Kidney (tissue), 14 donors: ENCODE results near the gene DENND5B. TPM values are rescaled to one million over a fixed set of nuclear protein-coding genes. Genes with fewer than 3 reads are reported as not detected.
"Not testable (repeated sequence)": the region's sequence is repeated elsewhere in the genome, so short reads cannot be mapped to it uniquely, and the experiment has no call there.

ENCODE experiments used
- DNase-seq, 5 donors: peaks; one replicate each; pipeline ENCODE4 v3.0.0-alpha.2; 2013 to 2020
- FAIRE-seq: peaks from 2 replicates; lab custom pipeline; 2012; peaks lifted over from hg19 to GRCh38; lab: Jason Lieb, UNC
- H3K27ac ChIP-seq, 2 donors: one replicate each; pipeline ENCODE4 v1.7.0; 2013; ENCODE audit warnings: low read depth in 2 of 2, low read length in 2 of 2, inconsistent platforms in 1 of 2
- H3K27me3 ChIP-seq: one replicate; pipeline ENCODE4 v1.7.1; 2013; ENCODE audit warnings: low read length, inconsistent platforms; ENCODE audit not compliant: control insufficient read depth, insufficient read depth
- H3K36me3 ChIP-seq, 3 donors: one replicate each; pipeline versions ENCODE4 v1.7.0 to v1.7.1; 2013; ENCODE audit warnings: low read length in 3 of 3, control low read depth in 1 of 3, inconsistent platforms in 1 of 3; ENCODE audit not compliant: insufficient read depth in 3 of 3, control insufficient read depth in 2 of 3
- H3K4me1 ChIP-seq, 3 donors: one replicate each; pipeline versions ENCODE4 v1.7.0 to v1.7.1; 2013; ENCODE audit warnings: low read length in 3 of 3, inconsistent platforms in 1 of 3, low read depth in 1 of 3; ENCODE audit not compliant: control insufficient read depth in 2 of 3, insufficient read depth in 2 of 3
- H3K4me3 ChIP-seq, 3 donors: one replicate each; pipeline versions ENCODE4 v1.7.0 to v1.8.1; 2013; ENCODE audit warnings: low read length in 3 of 3, control low read depth in 1 of 3, inconsistent platforms in 1 of 3
- H3K9ac ChIP-seq, 3 donors: one replicate each; pipeline versions ENCODE4 v1.7.0 to v1.7.1; 2013; ENCODE audit warnings: low read length in 3 of 3, control low read depth in 1 of 3, inconsistent platforms in 1 of 3
- H3K9me3 ChIP-seq, 3 donors: one replicate each; pipeline versions ENCODE4 v1.7.0 to v1.7.1; 2013; ENCODE audit warnings: low read length in 3 of 3, control low read depth in 1 of 3, inconsistent platforms in 1 of 3; ENCODE audit not compliant: control insufficient read depth in 2 of 3, insufficient read depth in 1 of 3
- intact Hi-C: fragments of 100-400 bp; cut with DNase I; formaldehyde crosslinking; loops from one replicate; pipeline ENCODE4 v1.11.1; 2022
- polyA plus RNA-seq: library from polyadenylated mRNA; stranded (reverse); fragments of 350-450 nt; fragmentation: Illumina TruSeq; extraction: RNeasy Lipid Tissue Mini Kit (QIAGEN cat#74804); gene quantifications from one replicate; pipeline ENCODE4 v1.2.3, GENCODE V29; 2014; ENCODE audit warnings: low read depth, low replicate concordance; ENCODE audit not compliant: insufficient read depth
- total RNA-seq: library from RNA; stranded (reverse); fragmentation: NEBNext Ultra II Directional; extraction: Animal tissue kit (Norgen Biotek cat#: 25700); gene quantifications from one replicate; pipeline ENCODE4 v1.2.1, GENCODE V29; 2021
- TF ChIP-seq, protein P1 (sequence below): IDR thresholded peaks from 3 replicates; pipeline ENCODE4 v1.5.1; 2012; ENCODE audit warnings: mild to moderate bottlenecking, moderate library complexity, borderline replicate concordance; ENCODE audit not compliant: insufficient read depth; ENCODE audit errors: extremely low read depth
- donor health status: control.
- donor health status: control.
- donor health status: control.
- donor health status: control.
- donor health status: control.
- donor health status: DM: yes; HTN: yes; CAD: no.
- donor health status: Normal renal cell carcinoma (clear cell type).

The DENND5B gene
- total and polyA plus RNA-seq, 2 donors from 2014 or later, result 2.9 to 14.1 TPM

- Histone ChIP-seq H3K9ac (no peak overlapping the region), H3K27me3 (no peaks in the 10 kb centered on the region), H3K36me3 (peaks cover 4 to 42% (median 11%) of the 10 kb centered on the region in 3 donors), H3K9me3 (no peaks in the 10 kb centered on the region), H3K4me1 (no peaks in the 10 kb centered on the region), H3K27ac (no peak overlapping the region), H3K4me3 (no peak overlapping the region)
- FAIRE-seq, result no peak
- DNase-seq, result no peak
- intact Hi-C loops, result no loop called here
- TF ChIP-seq, protein P1, sequence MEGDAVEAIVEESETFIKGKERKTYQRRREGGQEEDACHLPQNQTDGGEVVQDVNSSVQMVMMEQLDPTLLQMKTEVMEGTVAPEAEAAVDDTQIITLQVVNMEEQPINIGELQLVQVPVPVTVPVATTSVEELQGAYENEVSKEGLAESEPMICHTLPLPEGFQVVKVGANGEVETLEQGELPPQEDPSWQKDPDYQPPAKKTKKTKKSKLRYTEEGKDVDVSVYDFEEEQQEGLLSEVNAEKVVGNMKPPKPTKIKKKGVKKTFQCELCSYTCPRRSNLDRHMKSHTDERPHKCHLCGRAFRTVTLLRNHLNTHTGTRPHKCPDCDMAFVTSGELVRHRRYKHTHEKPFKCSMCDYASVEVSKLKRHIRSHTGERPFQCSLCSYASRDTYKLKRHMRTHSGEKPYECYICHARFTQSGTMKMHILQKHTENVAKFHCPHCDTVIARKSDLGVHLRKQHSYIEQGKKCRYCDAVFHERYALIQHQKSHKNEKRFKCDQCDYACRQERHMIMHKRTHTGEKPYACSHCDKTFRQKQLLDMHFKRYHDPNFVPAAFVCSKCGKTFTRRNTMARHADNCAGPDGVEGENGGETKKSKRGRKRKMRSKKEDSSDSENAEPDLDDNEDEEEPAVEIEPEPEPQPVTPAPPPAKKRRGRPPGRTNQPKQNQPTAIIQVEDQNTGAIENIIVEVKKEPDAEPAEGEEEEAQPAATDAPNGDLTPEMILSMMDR, result no peak
Observed at GRCh38 chr12:31388713-31389112, 202.2 kb downstream of the DENND5B start.

DNA sequence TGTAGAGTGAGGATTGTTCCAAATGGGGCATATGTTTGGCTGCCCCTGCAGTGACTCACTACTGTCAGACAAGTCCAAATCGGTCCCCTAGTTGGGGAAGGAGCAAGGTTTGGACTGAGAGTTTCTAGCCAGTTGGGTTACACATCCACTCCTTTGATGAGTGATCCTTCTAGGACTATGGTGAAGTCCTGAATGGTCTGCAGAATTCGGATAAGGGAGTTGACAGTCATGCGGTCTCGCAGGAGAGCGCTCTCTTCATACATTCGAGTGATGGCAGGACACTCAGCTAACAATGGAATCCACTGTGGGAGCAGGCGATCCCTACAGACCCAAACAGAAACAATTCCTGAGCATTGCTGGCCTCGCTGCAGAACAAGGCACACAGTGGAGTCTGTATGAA, 203.5 kb downstream of the DENND5B start:
- H3K27ac ChIP-seq, result no peak overlapping the region
- intact Hi-C loops, result no loop called here
- FAIRE-seq, result no peak

DNA sequence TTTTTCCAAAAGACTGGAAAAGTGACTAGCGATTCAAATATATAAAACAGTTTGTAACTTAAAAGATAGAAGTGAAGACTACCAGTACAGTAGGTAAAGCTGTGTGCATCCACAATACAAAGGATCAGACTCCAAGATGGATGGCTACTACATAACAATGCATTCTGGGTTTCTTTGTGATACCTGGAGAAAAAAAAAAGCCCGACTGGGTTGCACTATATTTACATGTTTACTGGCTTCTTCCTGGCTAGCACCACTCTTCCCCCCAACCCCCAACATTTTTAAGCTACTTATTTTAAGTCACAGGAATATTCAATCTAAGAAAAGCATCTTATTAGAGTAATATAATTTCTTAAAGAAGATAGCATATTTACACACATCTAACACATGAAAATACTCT, 203.9 kb downstream of the DENND5B start:
- no peak overlapping the region for H3K9ac ChIP-seq
- H3K27ac ChIP-seq, result no peak overlapping the region
- no peak overlapping the region for H3K4me3 ChIP-seq
- TF ChIP-seq, protein P1, result no peak
- peaks cover 4 to 38% (median 11%) of the 10 kb centered on the region in 3 donors for H3K36me3 ChIP-seq
- no peaks in the 10 kb centered on the region for H3K4me1 ChIP-seq
- intact Hi-C loops, result no loop called here
- no peaks in the 10 kb centered on the region for H3K9me3 ChIP-seq
- FAIRE-seq (no peak), DNase-seq (no peak)
- H3K27me3 ChIP-seq, result no peaks in the 10 kb centered on the region

More for the DNA sequence above, 203.5 kb downstream of the DENND5B start:
- no peak for DNase-seq
- no peaks in the 10 kb centered on the region for H3K4me1 ChIP-seq
- no peaks in the 10 kb centered on the region for H3K27me3 ChIP-seq
- H3K36me3 ChIP-seq, result peaks cover 4 to 41% (median 11%) of the 10 kb centered on the region in 3 donors
- no peak overlapping the region for H3K9ac ChIP-seq
- H3K4me3 ChIP-seq, result no peak overlapping the region
- H3K9me3 ChIP-seq, result no peaks in the 10 kb centered on the region
- TF ChIP-seq, protein P1, result no peak

DNA sequence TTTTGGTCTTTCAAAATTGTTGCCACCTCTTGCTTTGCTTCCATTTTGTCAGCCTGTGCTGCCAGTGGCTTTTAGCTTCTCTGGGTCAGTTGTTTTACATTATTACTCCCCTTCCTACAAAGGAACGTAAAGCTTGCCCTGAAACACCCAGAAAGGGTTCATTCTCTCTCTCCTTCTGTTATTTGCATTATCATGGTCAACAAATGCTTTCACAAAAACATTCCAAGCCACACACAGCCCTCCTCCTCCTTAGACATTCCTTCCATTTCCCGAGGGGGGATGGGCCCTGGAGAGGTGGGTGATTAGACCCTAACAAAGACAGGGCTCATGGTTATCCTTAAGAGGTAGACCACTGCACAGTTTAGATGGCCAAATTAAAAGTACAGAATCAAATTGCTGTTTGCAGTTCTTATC, 204.6 kb downstream of the DENND5B start:
- no peaks in the 10 kb centered on the region for H3K27me3 ChIP-seq
- TF ChIP-seq, protein P1, result no peak
- H3K9me3 ChIP-seq, result no peaks in the 10 kb centered on the region
- no peak overlapping the region for H3K9ac ChIP-seq
- no peaks in the 10 kb centered on the region for H3K4me1 ChIP-seq
- H3K36me3 ChIP-seq, result peaks cover 4 to 38% (median 11%) of the 10 kb centered on the region in 3 donors
- intact Hi-C loops, result no loop called here
- FAIRE-seq, result no peak
- no peak overlapping the region for H3K4me3 ChIP-seq
- peak in 2 of 5 donors; percentile 31 to 61 for DNase-seq
- H3K27ac ChIP-seq, result no peak overlapping the region

GRCh38 chr12:31377210-31377609, 213.7 kb downstream of the DENND5B start:
- DNase-seq, FAIRE-seq, H3K9me3 ChIP-seq, H3K36me3 ChIP-seq, H3K27me3 ChIP-seq, H3K4me1 ChIP-seq, H3K27ac ChIP-seq, H3K9ac ChIP-seq, intact Hi-C loops, H3K4me3 ChIP-seq: not testable (repeated sequence)
